Neural cell (in vitro differentiated cells): Measurements from ENCODE around the gene BLCAP. TPM values are rescaled to one million over a fixed set of nuclear protein-coding genes. Genes with fewer than 3 reads are reported as not detected.

Experiments
- H2AFZ ChIP-seq: fragments of 200-600, 300-800 bp; sonication (generic), shearing (Covaris generic); 2 replicates; pipeline ENCODE4 v1.6.0; 2014; ENCODE audit warnings: low read depth, mild to moderate bottlenecking, antibody characterized with exemption, low read length, moderate library complexity
- H3F3A ChIP-seq: fragments of 200-600 bp; shearing (Covaris generic); 2 replicates; pipeline ENCODE4 v1.6.1; 2016; ENCODE audit warnings: mild to moderate bottlenecking, moderate library complexity, mixed read lengths, antibody characterized with exemption, low read length; ENCODE audit not compliant: insufficient read depth, poor library complexity, severe bottlenecking
- H3K27ac ChIP-seq: fragments of 200-600, 300-800 bp; sonication (generic), shearing (Covaris generic); 2 replicates; pipeline ENCODE4 v1.5.1; 2014; ENCODE audit warnings: mild to moderate bottlenecking, low read length, moderate library complexity
- H3K27me3 ChIP-seq: fragments of 300-800, 200-600 bp; sonication (generic), shearing (Covaris generic); 2 replicates; pipeline ENCODE4 v1.6.0; 2014; ENCODE audit warnings: mild to moderate bottlenecking, low read depth, low read length, moderate library complexity; ENCODE audit not compliant: insufficient read depth
- H3K36me3 ChIP-seq: fragments of 300-800, 200-600 bp; sonication (generic), shearing (Covaris generic); 2 replicates; pipeline ENCODE4 v1.5.1; 2014; ENCODE audit warnings: mild to moderate bottlenecking, antibody characterized with exemption, low read length, moderate library complexity; ENCODE audit not compliant: insufficient read depth
- H3K4me2 ChIP-seq: fragments of 300-800, 200-600 bp; sonication (generic), shearing (Covaris generic); 2 replicates; pipeline ENCODE4 v1.6.0; 2014; ENCODE audit warnings: mild to moderate bottlenecking, low read length
- H3K4me3 ChIP-seq: fragments of 300-800, 200-600 bp; sonication (generic), shearing (Covaris generic); 2 replicates; pipeline ENCODE4 v1.5.1; 2014; ENCODE audit warnings: mild to moderate bottlenecking, low read length, moderate library complexity
- H3K79me2 ChIP-seq: fragments of 200-600 bp; shearing (Covaris generic); replicated peaks from 2 replicates; pipeline ENCODE4 v1.6.0; 2014; ENCODE audit warnings: mild to moderate bottlenecking, low read length, moderate library complexity; ENCODE audit not compliant: insufficient read depth
- H3K9ac ChIP-seq: fragments of 300-800, 200-600 bp; sonication (generic), shearing (Covaris generic); 2 replicates; pipeline ENCODE4 v1.6.1; 2016; ENCODE audit warnings: mild to moderate bottlenecking, low read length, mixed read lengths
- H3K9me2 ChIP-seq: fragments of 200-600 bp; shearing (Covaris generic); 2 replicates; pipeline ENCODE4 v1.6.1; 2016; ENCODE audit warnings: mild to moderate bottlenecking, low read length, mixed read lengths; ENCODE audit not compliant: insufficient read depth
- H3K9me3 ChIP-seq: fragments of 200-600, 300-800 bp; sonication (generic), shearing (Covaris generic); 2 replicates; pipeline ENCODE4 v1.6.1; 2016; ENCODE audit warnings: mild to moderate bottlenecking, mixed run types, low read length, moderate library complexity, mixed read lengths
- H4K20me1 ChIP-seq: fragments of 200-600 bp; shearing (Covaris generic); 2 replicates; pipeline ENCODE4 v1.6.1; 2016; ENCODE audit warnings: mild to moderate bottlenecking, mixed run types; ENCODE audit not compliant: insufficient read depth
- EP300 ChIP-seq: fragments of 450-650 bp; conservative IDR thresholded peaks from 2 replicates; pipeline ENCODE4 v1.6.1; 2014; ENCODE audit warnings: antibody characterized with exemption, mild to moderate bottlenecking, moderate library complexity; ENCODE audit not compliant: poor library complexity, severe bottlenecking
- MXI1 ChIP-seq: fragments of 450-650 bp; conservative IDR thresholded peaks from 2 replicates; pipeline ENCODE4 v1.6.1; 2014; ENCODE audit warnings: antibody characterized with exemption, mild to moderate bottlenecking; ENCODE audit not compliant: poor library complexity, severe bottlenecking
- POLR2AphosphoS5 ChIP-seq: IDR thresholded peaks from 2 replicates; pipeline ENCODE4 v1.6.1; 2012
- RAD21 ChIP-seq: fragments of 450-650 bp; conservative IDR thresholded peaks from 2 replicates; pipeline ENCODE4 v1.6.1; 2014; ENCODE audit warnings: antibody characterized with exemption, mild to moderate bottlenecking, moderate library complexity
- REST ChIP-seq: IDR thresholded peaks from 2 replicates; pipeline ENCODE4 v1.6.1; 2012; ENCODE audit warnings: borderline replicate concordance
- SMC3 ChIP-seq: fragments of 450-650 bp; conservative IDR thresholded peaks from 2 replicates; pipeline ENCODE4 v1.6.1; 2014; ENCODE audit warnings: antibody characterized with exemption, mild to moderate bottlenecking, moderate library complexity; ENCODE audit not compliant: poor library complexity
- TAF1 ChIP-seq: IDR thresholded peaks from 2 replicates; pipeline ENCODE4 v1.6.1; 2012; ENCODE audit warnings: low read depth
- polyA plus RNA-seq: library from polyadenylated mRNA; depleted of rRNA; stranded (reverse); fragments of >200 nt; gene quantifications from 2 replicates; pipeline ENCODE4 v1.2.3, GENCODE V29; 2014
- TF ChIP-seq, protein P1 (sequence below): fragments of 450-650 bp; IDR thresholded peaks from 2 replicates; pipeline ENCODE4 v1.5.1; 2014; ENCODE audit warnings: antibody characterized with exemption, mild to moderate bottlenecking, moderate library complexity; ENCODE audit not compliant: poor library complexity, severe bottlenecking

BLCAP gene
- polyA plus RNA-seq, 1 donor from 2014 or later, result 344 TPM

DNA sequence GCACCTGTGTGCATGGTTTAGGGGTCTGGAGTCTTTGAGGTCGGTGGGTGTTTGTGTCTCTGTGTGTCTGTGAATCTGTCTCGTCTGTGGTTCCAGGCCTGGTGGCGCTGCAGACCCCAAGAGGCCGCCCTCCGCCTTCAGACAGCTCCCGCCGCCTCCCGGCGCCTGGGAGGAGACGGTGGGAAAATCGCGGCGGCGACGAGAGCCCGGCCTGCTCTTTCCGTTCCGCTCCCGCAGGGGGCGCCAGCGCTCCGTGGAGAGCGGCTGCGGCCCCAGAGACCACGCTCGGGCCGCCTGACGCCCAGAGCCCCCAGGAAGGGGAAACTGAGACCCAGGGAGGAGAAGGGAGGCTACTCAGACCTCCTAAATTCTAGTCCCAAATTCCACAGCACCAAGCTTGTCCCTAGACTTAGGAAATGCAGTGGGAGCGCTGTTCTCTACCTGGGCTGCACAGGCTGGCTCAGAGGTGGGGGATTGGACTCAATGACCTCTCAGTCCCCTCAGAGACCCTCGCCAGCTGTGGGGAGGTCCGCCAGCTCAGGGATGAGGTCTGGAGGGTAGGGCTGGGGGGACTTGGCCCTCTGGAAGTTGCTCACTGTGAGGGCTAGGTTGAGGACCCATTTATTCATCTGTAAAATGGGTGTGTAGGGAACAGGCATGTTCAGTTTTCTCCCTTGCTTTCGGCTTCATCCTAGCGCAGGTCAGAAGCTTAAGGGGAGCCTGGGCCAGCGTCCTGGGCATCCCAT, 36.9 kb upstream of the BLCAP start:
- TF ChIP-seq TAF1 (no peak), RAD21 (peak; percentile 100), SMC3 (peak; percentile 100), MXI1 (peak; percentile 30)
- TF ChIP-seq, protein P1, sequence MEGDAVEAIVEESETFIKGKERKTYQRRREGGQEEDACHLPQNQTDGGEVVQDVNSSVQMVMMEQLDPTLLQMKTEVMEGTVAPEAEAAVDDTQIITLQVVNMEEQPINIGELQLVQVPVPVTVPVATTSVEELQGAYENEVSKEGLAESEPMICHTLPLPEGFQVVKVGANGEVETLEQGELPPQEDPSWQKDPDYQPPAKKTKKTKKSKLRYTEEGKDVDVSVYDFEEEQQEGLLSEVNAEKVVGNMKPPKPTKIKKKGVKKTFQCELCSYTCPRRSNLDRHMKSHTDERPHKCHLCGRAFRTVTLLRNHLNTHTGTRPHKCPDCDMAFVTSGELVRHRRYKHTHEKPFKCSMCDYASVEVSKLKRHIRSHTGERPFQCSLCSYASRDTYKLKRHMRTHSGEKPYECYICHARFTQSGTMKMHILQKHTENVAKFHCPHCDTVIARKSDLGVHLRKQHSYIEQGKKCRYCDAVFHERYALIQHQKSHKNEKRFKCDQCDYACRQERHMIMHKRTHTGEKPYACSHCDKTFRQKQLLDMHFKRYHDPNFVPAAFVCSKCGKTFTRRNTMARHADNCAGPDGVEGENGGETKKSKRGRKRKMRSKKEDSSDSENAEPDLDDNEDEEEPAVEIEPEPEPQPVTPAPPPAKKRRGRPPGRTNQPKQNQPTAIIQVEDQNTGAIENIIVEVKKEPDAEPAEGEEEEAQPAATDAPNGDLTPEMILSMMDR, result peak; percentile 99
- Histone ChIP-seq H3K9me2 (no peaks in the 10 kb centered on the region), H4K20me1 (no peaks in the 10 kb centered on the region), H3K4me2 (no peak overlapping the region), H2AFZ (no peak overlapping the region), H3K9ac (no peak overlapping the region), H3K27me3 (no peaks in the 10 kb centered on the region), H3K9me3 (no peaks in the 10 kb centered on the region), H3K4me3 (no peak overlapping the region), H3F3A (no peaks in the 10 kb centered on the region), H3K36me3 (no peaks in the 10 kb centered on the region), H3K79me2 (no peaks in the 10 kb centered on the region), H3K27ac (no peak overlapping the region)

DNA sequence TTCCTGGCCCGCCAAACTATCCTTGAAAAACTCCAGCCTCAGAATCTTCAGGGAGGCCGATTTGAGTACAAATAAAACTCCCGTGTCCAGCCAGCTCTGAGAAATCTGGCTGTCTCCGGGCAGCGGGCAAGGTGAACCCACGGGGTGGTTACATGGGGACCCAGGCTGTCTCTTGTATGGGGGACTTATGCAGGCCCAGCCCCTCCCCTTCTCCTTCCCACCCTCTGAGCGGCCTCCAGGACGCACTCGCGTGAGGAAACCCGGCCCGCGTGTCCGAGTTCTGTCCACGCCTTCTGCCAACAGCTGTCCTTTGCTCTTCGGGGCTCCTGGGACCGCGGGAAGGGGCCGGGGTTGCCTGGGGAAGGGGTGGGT, 36.3 kb upstream of the BLCAP start:
- H3K4me2 ChIP-seq, result no peak overlapping the region
- H3K27ac ChIP-seq, result no peak overlapping the region
- H3K27me3 ChIP-seq, result no peaks in the 10 kb centered on the region
- H3K4me3 ChIP-seq, result no peak overlapping the region
- no peaks in the 10 kb centered on the region for H3K9me3 ChIP-seq
- H3F3A ChIP-seq, result no peaks in the 10 kb centered on the region
- H3K79me2 ChIP-seq, result no peaks in the 10 kb centered on the region
- H3K9ac ChIP-seq, result no peak overlapping the region
- no peak overlapping the region for H2AFZ ChIP-seq
- H3K9me2 ChIP-seq, result no peaks in the 10 kb centered on the region
- no peaks in the 10 kb centered on the region for H4K20me1 ChIP-seq
- TF ChIP-seq EP300 (no peak), POLR2AphosphoS5 (no peak), REST (no peak)
- H3K36me3 ChIP-seq, result no peaks in the 10 kb centered on the region
